Adrenal gland (tissue), 12 donors: ENCODE data around the gene RPIA. TPM values are rescaled to one million over a fixed set of nuclear protein-coding genes. Genes with fewer than 3 reads are reported as not detected.

Experiments
- DNase-seq, 7 donors: peaks; one replicate each; pipeline ENCODE4 v3.0.0-alpha.2; 2019 to 2020
- H3K27ac ChIP-seq, 5 donors: fragments of 200-600 bp; sonication (generic) in 4 of 5; 1 replicate in 3 of 5; 2 replicates in 2 of 5; pipeline versions ENCODE4 v1.5.1 to v1.8.0; 2016 to 2020; ENCODE audit warnings: mild to moderate bottlenecking in 1 of 5
- H3K27me3 ChIP-seq: fragments of 200-600 bp; 2 replicates; pipeline ENCODE4 v1.8.0; 2021
- H3K36me3 ChIP-seq, 2 donors: fragments of 200-600 bp; replicated peaks in 1 of 2; 1 replicate in 1 of 2; 2 replicates in 1 of 2; pipeline versions ENCODE4 v1.5.1 to v1.8.0; 2018 to 2022
- H3K4me1 ChIP-seq, 2 donors: fragments of 200-600 bp; replicated peaks in 1 of 2; 1 replicate in 1 of 2; 2 replicates in 1 of 2; pipeline versions ENCODE4 v1.5.1 to v1.8.0; 2018 to 2021
- H3K4me3 ChIP-seq, 4 donors: fragments of 200-600 bp; sonication (generic) in 3 of 4; one replicate each; pipeline ENCODE4 v1.5.1; 2016 to 2018
- H3K9me3 ChIP-seq, 3 donors: fragments of 200-600 bp; sonication (generic) in 1 of 3; replicated peaks in 1 of 3; 1 replicate in 2 of 3; 2 replicates in 1 of 3; pipeline versions ENCODE4 v1.5.1 to v1.8.0; 2016 to 2021
- POLR2A ChIP-seq, 2 donors: fragments of 450-650 bp; IDR thresholded peaks; one replicate each; pipeline ENCODE4 v1.6.1; 2017; ENCODE audit warnings: antibody characterized with exemption in 2 of 2, mild to moderate bottlenecking in 2 of 2, moderate library complexity in 1 of 2
- WGBS, 4 donors: extraction: QIAGEN DNeasy Blood & Tissue Kit in 2 of 4; methylation state at CpG; one replicate each; pipeline versions ENCODE4 v1.1.5 to v1.1.7; 2013 to 2017; 5-methylcytosine and 5-hydroxymethylcytosine counted together
- intact Hi-C, 2 donors: fragments of 100-400 bp; cut with DNase I; formaldehyde crosslinking; loops; one replicate each; pipeline versions ENCODE4 v1.14.1 to v1.15.0; 2022 to 2023
- polyA plus RNA-seq, 3 donors: library from polyadenylated mRNA; stranded (reverse); fragments of 200-250 nt in 2 of 3; fragments of 350-450 nt in 1 of 3; fragmentation: Illumina TruSeq in 1 of 3; extraction: RNeasy Lipid Tissue Mini Kit (QIAGEN cat#74804) in 1 of 3; gene quantifications; one replicate each; pipeline ENCODE4 v1.2.3, GENCODE V29; 2013 to 2014
- total RNA-seq, 9 donors: library from RNA; depleted of rRNA in 4 of 9; stranded (reverse); fragments of >200 nt in 4 of 9; fragments of 120-200 nt in 1 of 9; fragmentation: NEBNext Ultra II Directional in 1 of 9; extraction: Animal tissue kit (Norgen Biotek cat#: 25700) in 1 of 9; gene quantifications; one replicate each; pipeline versions ENCODE4 v1.1.0 to v1.2.4, GENCODE V29; 2013 to 2023
- TF ChIP-seq, protein P1 (sequence below), 6 experiments: fragments of 450-650 bp in 4 of 6; fragments of 200-600 bp in 2 of 6; sonication (generic) in 1 of 6; IDR thresholded peaks; 1 replicate in 5 of 6; 2 replicates in 1 of 6; pipeline versions ENCODE4 v1.5.1 to v1.8.0; 2016 to 2021; ENCODE audit warnings: antibody characterized with exemption in 6 of 6, mild to moderate bottlenecking in 2 of 6, moderate library complexity in 1 of 6
- donor health status: healthy with polysubstance abuse.
- donor health status: Bipolar disorder and iron deficiency.
- donor health status: DM: yes; HTN: yes; CAD: no.
- donor health status: DM: no; HTN: no; CAD: no.
- donor health status: DM: no; HTN: no; CAD: no.
- donor health status: DM: yes; HTN: yes; CAD: no.

RPIA gene
- total and polyA plus RNA-seq, 12 donors, result 1.9 to 16.9 (median 11.3) TPM

DNA sequence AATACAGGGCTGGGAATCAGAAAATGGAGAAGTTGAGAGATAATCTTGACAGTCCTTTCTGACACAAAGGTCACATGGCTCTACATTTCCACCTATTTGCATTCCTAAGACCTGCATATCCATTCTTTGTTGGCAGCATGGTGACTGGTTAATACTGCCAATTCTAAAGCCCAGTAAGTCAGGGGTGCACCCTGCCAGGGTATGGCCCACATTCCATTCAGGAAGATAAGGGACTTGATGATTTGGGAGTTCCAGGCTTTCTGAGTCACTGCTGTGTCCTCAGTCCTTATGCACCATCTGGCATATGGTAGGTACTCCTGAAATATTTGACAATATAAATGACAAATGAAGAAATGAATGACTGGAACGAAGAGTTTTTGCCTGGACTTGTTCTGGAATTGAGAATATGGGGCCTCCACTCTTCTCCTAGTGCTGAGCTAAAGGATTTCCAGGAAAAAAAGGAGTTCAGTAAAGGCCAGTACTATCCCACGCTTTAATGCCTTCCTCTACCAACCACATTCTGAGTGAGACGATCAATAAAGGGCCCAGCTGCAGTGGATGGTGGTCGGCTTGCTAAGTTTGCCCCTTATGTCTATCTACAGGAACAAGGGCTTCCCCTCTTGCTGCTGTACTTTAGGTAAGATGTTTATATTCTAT is 32.5 kb upstream of the RPIA start:
- no peaks in the 10 kb centered on the region for H3K27me3 ChIP-seq
- no peak overlapping the region for H3K4me3 ChIP-seq
- peaks cover 11 to 20% of the 10 kb centered on the region in 2 donors for H3K4me1 ChIP-seq
- DNase-seq, result peak in 6 of 7 donors; percentile 48 to 73 (median 62)
- peak overlapping the region; percentile 28 to 91 (median 79) for H3K27ac ChIP-seq
- H3K9me3 ChIP-seq, result no peaks in the 10 kb centered on the region
- intact Hi-C loops, result no loop called here
- H3K36me3 ChIP-seq, result no peaks in the 10 kb centered on the region
- WGBS, 4 donors, result 64 to 80% (median 69%) methylated on average over 4 of the region's 4 CpGs
- TF ChIP-seq, protein P1, sequence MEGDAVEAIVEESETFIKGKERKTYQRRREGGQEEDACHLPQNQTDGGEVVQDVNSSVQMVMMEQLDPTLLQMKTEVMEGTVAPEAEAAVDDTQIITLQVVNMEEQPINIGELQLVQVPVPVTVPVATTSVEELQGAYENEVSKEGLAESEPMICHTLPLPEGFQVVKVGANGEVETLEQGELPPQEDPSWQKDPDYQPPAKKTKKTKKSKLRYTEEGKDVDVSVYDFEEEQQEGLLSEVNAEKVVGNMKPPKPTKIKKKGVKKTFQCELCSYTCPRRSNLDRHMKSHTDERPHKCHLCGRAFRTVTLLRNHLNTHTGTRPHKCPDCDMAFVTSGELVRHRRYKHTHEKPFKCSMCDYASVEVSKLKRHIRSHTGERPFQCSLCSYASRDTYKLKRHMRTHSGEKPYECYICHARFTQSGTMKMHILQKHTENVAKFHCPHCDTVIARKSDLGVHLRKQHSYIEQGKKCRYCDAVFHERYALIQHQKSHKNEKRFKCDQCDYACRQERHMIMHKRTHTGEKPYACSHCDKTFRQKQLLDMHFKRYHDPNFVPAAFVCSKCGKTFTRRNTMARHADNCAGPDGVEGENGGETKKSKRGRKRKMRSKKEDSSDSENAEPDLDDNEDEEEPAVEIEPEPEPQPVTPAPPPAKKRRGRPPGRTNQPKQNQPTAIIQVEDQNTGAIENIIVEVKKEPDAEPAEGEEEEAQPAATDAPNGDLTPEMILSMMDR (IDR thresholded peaks at IDR 0.05), result no peak
- no peak for TF ChIP-seq POLR2A (IDR thresholded peaks at IDR 0.05)

DNA sequence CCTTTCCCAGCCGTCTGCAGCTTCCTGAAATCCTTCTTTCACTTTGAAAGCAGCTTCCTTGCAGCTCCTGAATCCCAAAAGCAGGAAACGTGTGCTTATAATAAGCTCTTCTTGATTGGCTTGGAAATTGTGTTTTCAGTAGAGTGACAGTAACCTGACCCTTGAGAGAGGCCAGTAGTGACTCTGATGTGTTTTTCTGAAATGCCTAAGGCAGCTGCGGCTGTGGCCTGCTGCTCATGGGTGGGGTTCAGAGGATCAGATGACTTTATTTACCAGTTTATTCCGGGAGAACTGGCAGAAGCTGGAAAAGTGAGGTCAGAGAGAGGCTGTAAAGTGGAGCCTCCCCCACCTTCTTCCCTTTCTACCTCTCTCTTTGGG is 31.9 kb upstream of the RPIA start:
- no peak for DNase-seq
- Histone ChIP-seq H3K4me1 (peaks cover 11 to 20% of the 10 kb centered on the region in 2 donors), H3K27me3 (no peaks in the 10 kb centered on the region), H3K4me3 (no peak overlapping the region), H3K27ac (peak overlapping the region in 4 of 5 donors; percentile 76 to 91 (median 79)), H3K36me3 (no peaks in the 10 kb centered on the region), H3K9me3 (no peaks in the 10 kb centered on the region)
- intact Hi-C loops, result no loop called here
- WGBS, 4 donors, result 44 to 68% (median 55%) methylated on average over 4 of the region's 4 CpGs
- TF ChIP-seq POLR2A (IDR thresholded peaks at IDR 0.05), result no peak
- TF ChIP-seq, protein P1 (IDR thresholded peaks at IDR 0.05), result no peak

DNA sequence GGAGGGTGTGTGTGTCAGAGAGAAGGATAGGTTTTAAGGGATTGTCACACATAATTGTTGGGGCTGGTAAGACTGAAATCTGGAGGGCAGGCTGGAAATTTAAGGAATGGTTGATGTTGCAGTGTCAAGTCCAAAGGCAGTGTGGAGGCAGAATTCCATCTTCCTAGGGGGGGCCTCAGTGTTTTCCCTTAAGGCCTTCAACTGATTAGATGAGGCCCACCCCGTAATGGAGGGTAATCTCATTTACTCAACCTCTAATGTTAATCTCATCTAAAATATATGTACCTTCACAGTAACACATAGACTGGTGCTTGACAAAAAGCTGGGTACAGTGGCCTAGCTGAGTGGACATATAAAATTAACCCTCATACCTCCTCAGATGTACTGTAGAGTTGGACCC is 30.9 kb upstream of the RPIA start:
- Histone ChIP-seq H3K9me3 (no peaks in the 10 kb centered on the region), H3K36me3 (no peaks in the 10 kb centered on the region), H3K4me1 (peaks cover 11 to 20% of the 10 kb centered on the region in 2 donors), H3K27ac (no peak overlapping the region), H3K4me3 (no peak overlapping the region), H3K27me3 (no peaks in the 10 kb centered on the region)
- 73 to 100% (median 94%) methylated on average over 1 of the region's 1 CpG for WGBS, 4 donors
- TF ChIP-seq, protein P1 (IDR thresholded peaks at IDR 0.05), result no peak
- TF ChIP-seq POLR2A (IDR thresholded peaks at IDR 0.05), result no peak
- intact Hi-C loops, result no loop called here
- no peak for DNase-seq

DNA sequence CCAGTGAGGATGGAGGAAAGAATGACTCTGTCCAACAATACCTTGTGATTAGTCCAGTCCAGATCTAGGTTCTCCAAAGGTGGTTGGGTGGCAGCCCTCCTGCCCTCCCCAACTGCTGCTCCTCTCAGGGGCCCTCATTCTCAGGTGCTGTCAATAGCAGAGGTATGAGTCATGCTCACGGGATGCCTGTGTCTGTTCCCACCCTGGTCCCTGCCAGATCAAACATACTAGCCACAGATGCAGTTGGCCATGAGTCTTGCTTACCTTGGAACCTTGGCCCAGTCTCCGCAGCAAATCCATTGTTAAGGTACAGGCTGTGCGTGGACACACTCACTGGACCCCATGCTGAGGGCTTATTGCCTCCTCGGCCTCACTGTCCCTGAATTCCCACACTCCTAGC is 24.9 kb upstream of the RPIA start:
- H3K4me3 ChIP-seq, result no peak overlapping the region
- intact Hi-C loops, result loop anchor here in 1 of 2 donors (5.0 kb wide), 1 partner anchor 34 kb away; no protein-coding TSS in a partner anchor
- WGBS, 4 donors, result 80 to 89% (median 84%) methylated on average over 1 to 4 of the region's 4 CpGs
- H3K27ac ChIP-seq, result no peak overlapping the region
- H3K36me3 ChIP-seq, result no peaks in the 10 kb centered on the region
- no peak for DNase-seq
- H3K9me3 ChIP-seq, result no peaks in the 10 kb centered on the region
- no peak for TF ChIP-seq POLR2A (IDR thresholded peaks at IDR 0.05)
- TF ChIP-seq, protein P1 (IDR thresholded peaks at IDR 0.05), result no peak
- H3K4me1 ChIP-seq, result no peaks in the 10 kb centered on the region
- H3K27me3 ChIP-seq, result no peaks in the 10 kb centered on the region
